GM19099 (cell line): ENCODE measurements around the gene A1BG.

Experiments used
- POLR2A ChIP-seq: IDR thresholded peaks from 3 replicates; pipeline ENCODE4 v1.6.1; 2011; ENCODE audit warnings: low read depth; ENCODE audit not compliant: insufficient read length; ENCODE audit errors: extremely low read depth

A1BG gene

DNA sequence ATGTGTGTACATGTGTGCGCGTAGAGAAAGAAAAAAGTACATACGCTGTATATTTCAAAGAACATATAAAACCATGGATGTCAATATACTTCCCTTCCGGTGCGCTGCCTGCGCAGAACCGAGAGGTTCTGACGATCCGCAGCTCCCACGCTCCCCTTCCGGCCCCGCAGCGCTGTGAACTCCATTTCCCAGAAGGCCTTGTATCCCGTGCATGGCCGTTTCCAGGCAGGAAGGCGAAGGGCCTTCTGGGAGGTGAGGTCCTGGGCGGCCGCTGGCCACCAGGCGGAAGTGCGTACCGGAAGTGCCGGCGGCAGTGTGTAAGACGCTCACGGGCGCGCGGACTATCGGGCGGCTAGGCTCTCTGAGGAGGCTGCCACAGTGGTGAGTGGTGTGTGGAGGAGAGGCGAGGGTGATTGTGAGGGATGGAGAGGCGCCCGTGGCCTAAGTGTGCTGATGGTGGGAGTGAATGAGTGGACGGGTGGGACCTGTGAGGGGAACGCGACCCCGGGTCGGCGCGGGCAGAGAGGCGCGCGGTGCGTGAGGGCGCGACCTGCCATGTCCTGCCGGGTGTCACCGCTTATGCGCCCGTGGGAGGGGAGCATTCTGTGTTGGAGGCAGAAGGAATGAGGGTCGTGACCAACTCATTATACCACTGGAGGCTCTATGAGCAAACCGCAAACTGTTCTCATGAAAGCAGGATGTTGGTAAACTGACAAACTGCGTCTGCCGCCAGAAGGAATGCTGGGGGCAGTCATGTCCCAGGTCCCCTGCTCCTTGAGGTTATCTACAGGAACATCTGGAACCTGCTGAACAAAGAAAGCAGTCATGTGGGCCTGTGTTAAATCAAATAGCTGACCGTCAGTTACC lies 48.0 kb downstream of the A1BG start, which contains the start of gene ERVK3-1:
ERVK3-1 (plus strand) TSS at position 313 of the 867 bp plus-strand sequence. CDS start 6,792 bp downstream, outside the sequence.
- TF ChIP-seq POLR2A: peak; percentile 98

DNA sequence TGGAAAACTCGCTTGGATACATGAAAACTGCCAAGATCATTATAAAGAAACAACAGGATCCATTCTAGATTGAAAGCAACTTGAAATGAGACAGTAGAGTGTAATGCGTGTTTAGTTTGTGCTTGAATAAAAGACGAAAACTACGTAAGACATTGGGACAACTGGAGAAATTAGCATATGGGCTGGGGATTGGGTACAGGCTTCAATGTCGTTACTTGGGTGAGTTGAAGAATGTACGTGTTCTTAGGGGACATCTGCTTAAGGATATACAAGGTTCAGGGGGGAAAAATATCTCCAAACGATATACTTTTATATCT lies 48.6 kb downstream of the A1BG start:
- TF ChIP-seq POLR2A: no peak

GRCh38 chr19:58304255-58304654 lies 49.0 kb downstream of the A1BG start:
- no peak for TF ChIP-seq POLR2A

GRCh38 chr19:58300620-58301019 lies 52.7 kb downstream of the A1BG start:
- TF ChIP-seq POLR2A: no peak

DNA sequence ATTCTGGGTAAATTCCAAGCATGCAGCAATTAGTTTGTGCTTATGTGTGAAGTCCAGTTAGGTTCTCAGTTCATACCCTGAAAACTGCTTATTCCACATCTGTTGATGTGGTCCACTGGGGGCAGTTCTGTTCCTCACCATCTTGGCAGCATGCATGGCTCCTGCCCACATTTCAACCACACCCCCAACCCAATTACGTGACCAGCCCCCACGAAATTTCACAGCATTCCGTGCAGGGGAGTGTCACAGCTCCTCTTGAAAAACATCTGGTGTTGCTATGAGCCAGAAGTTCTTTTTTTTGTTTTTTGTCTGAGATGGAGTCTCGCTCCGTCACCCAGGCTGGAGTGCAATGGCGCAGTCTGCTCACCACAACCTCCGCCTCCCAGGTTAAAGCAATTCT lies 57.2 kb downstream of the A1BG start:
- TF ChIP-seq POLR2A: no peak
